SK-N-SH (cell line): ENCODE data around the gene SUCNR1. TPM values are rescaled to one million over a fixed set of nuclear protein-coding genes. Genes with fewer than 3 reads are reported as not detected.
A peak's percentile ranks its signal among the peaks of the same experiment; 100 is the strongest.

Experiments used
- CTCF ChIA-PET: fragments of 300-600, 350-600 bp; formaldehyde crosslinking; extraction: SDS; loops from one replicate; lab custom pipeline; 2021; lab: Yijun Ruan, JAX
- POLR2A ChIA-PET: fragments of 350-600 bp; sonication (Branson Sonifier 250); formaldehyde crosslinking; extraction: SDS; loops from one replicate; lab custom pipeline; 2020; ENCODE audit warnings: antibody characterized with exemption, inconsistent platforms; lab: Yijun Ruan, JAX
- DNase-seq: peaks from one replicate; pipeline ENCODE4 v3.0.0; 2012
- H2AFZ ChIP-seq: fragments of 200-600 bp; sonication (generic); 2 replicates; pipeline ENCODE4 v1.8.1; 2016; ENCODE audit warnings: antibody characterized with exemption, mild to moderate bottlenecking, low read depth
- H3F3A ChIP-seq: fragments of 200-600 bp; sonication (generic); replicated peaks from 2 replicates; pipeline ENCODE3; 2016; ENCODE audit warnings: antibody characterized with exemption, mild to moderate bottlenecking; ENCODE audit not compliant: insufficient read depth
- H3K27ac ChIP-seq, 2 experiments: fragments of 200-500 bp in 1 of 2; fragments of 200-600 bp in 1 of 2; sonication (Bioruptor generic) in 1 of 2; sonication (generic), shearing (Covaris generic) in 1 of 2; 2 replicates each; pipeline versions ENCODE4 v1.5.1 to v1.6.1; 2014 to 2016; ENCODE audit warnings: low read depth in 2 of 2, inconsistent platforms in 1 of 2, low read length in 1 of 2, mild to moderate bottlenecking in 1 of 2, mixed read lengths in 1 of 2
- H3K27me3 ChIP-seq: fragments of 200-600 bp; sonication (generic), shearing (Covaris generic); 2 replicates; pipeline ENCODE4 v1.6.1; 2016; ENCODE audit warnings: mixed run types; ENCODE audit not compliant: insufficient read depth
- H3K36me3 ChIP-seq, 2 experiments: fragments of 200-500 bp in 1 of 2; fragments of 200-600 bp in 1 of 2; sonication (Bioruptor generic) in 1 of 2; sonication (generic) in 1 of 2; replicated peaks in 1 of 2; 2 replicates each; pipeline versions ENCODE3 to v1.5.1; 2014 to 2016; ENCODE audit warnings: low read length in 1 of 2, mild to moderate bottlenecking in 1 of 2; ENCODE audit not compliant: insufficient read depth in 2 of 2, control insufficient read depth in 1 of 2
- H3K4me1 ChIP-seq, 2 experiments: fragments of 200-500 bp in 1 of 2; fragments of 200-600 bp in 1 of 2; sonication (Bioruptor generic) in 1 of 2; sonication (generic), shearing (Covaris generic) in 1 of 2; 2 replicates each; pipeline versions ENCODE4 v1.5.1 to v1.6.1; 2014 to 2016; ENCODE audit warnings: low read depth in 1 of 2, low read length in 1 of 2, mixed run types in 1 of 2; ENCODE audit not compliant: insufficient read depth in 2 of 2, control insufficient read depth in 1 of 2
- H3K4me2 ChIP-seq: fragments of 200-600 bp; sonication (generic), shearing (Covaris generic); 2 replicates; pipeline ENCODE4 v1.6.1; 2017; ENCODE audit warnings: mixed run types
- H3K4me3 ChIP-seq, 2 experiments: fragments of 200-500 bp in 1 of 2; fragments of 200-600 bp in 1 of 2; sonication (Bioruptor generic) in 1 of 2; sonication (generic), shearing (Covaris generic) in 1 of 2; 2 replicates each; pipeline versions ENCODE4 v1.5.1 to v1.8.1; 2014 to 2016; ENCODE audit warnings: low read depth in 2 of 2, inconsistent platforms in 1 of 2, low read length in 1 of 2, mild to moderate bottlenecking in 1 of 2, mixed read lengths in 1 of 2, moderate library complexity in 1 of 2
- H3K79me2 ChIP-seq: fragments of 200-600 bp; sonication (generic); 2 replicates; pipeline ENCODE4 v1.8.1; 2017; ENCODE audit warnings: mild to moderate bottlenecking; ENCODE audit not compliant: insufficient read depth
- H3K9ac ChIP-seq: fragments of 200-600 bp; sonication (generic); 2 replicates; pipeline ENCODE4 v1.6.1; 2017; ENCODE audit warnings: mixed run types
- H3K9me2 ChIP-seq: fragments of 200-600 bp; sonication (generic); 2 replicates; pipeline ENCODE4 v1.6.1; 2017; ENCODE audit warnings: mixed run types
- H3K9me3 ChIP-seq: fragments of 200-600 bp; sonication (generic); 2 replicates; pipeline ENCODE4 v1.6.1; 2017; ENCODE audit warnings: mixed run types, mild to moderate bottlenecking, moderate library complexity
- H4K20me1 ChIP-seq: fragments of 200-600 bp; sonication (generic); 2 replicates; pipeline ENCODE4 v1.6.1; 2017; ENCODE audit warnings: mild to moderate bottlenecking, mixed run types; ENCODE audit not compliant: insufficient read depth
- CHD2 ChIP-seq: fragments of 150-350 bp; IDR thresholded peaks from 2 replicates; pipeline ENCODE4 v1.6.1; 2018; ENCODE audit warnings: low read length; ENCODE audit not compliant: partially characterized antibody
- CTCF ChIP-seq: fragments of 200-600 bp; sonication (generic); IDR thresholded peaks from 2 replicates; pipeline ENCODE4 v1.6.1; 2017; ENCODE audit warnings: antibody characterized with exemption, mild to moderate bottlenecking, moderate library complexity
- FOSL2 ChIP-seq: IDR thresholded peaks from 2 replicates; pipeline ENCODE4 v1.4.0; 2012; ENCODE audit warnings: low read depth, mild to moderate bottlenecking, moderate library complexity, borderline replicate concordance
- FOXJ3 ChIP-seq: sonication (generic); formaldehyde crosslinking; IDR thresholded peaks from 2 replicates; pipeline ENCODE4 v1.5.1; 2020; ENCODE audit warnings: mild to moderate bottlenecking, missing genetic modification reagents
- FOXM1 ChIP-seq: IDR thresholded peaks from 2 replicates; pipeline ENCODE4 v1.4.0; 2012; ENCODE audit warnings: low read depth, mild to moderate bottlenecking
- GABPA ChIP-seq: IDR thresholded peaks from 2 replicates; pipeline ENCODE4 v1.4.0; 2012; ENCODE audit warnings: low read depth, mild to moderate bottlenecking
- GATA2 ChIP-seq: sonication (generic); formaldehyde crosslinking; IDR thresholded peaks from 2 replicates; pipeline ENCODE4 v1.5.0; 2020; ENCODE audit warnings: mild to moderate bottlenecking, missing genetic modification reagents
- JUND ChIP-seq: IDR thresholded peaks from 2 replicates; pipeline ENCODE4 v1.4.0; 2012
- MXI1 ChIP-seq: IDR thresholded peaks from 2 replicates; pipeline ENCODE4 v1.6.1; 2012; ENCODE audit warnings: mild to moderate bottlenecking, low read depth, low read length, improper control_type of control experiment
- NRF1 ChIP-seq: IDR thresholded peaks from 2 replicates; pipeline ENCODE4 v1.6.1; 2012; ENCODE audit warnings: low read depth, mild to moderate bottlenecking, low read length
- PBX3 ChIP-seq: IDR thresholded peaks from 2 replicates; pipeline ENCODE4; 2012
- POLR2AphosphoS5 ChIP-seq: IDR thresholded peaks from 2 replicates; pipeline ENCODE4 v1.6.1; 2012; ENCODE audit warnings: low read depth, low read length
- RCOR1 ChIP-seq: fragments of 150-350 bp; IDR thresholded peaks from 2 replicates; pipeline ENCODE4 v1.6.1; 2017; ENCODE audit warnings: antibody characterized with exemption, low read length
- REST ChIP-seq: IDR thresholded peaks from 2 replicates; pipeline ENCODE4 v1.6.1; 2012; ENCODE audit warnings: mild to moderate bottlenecking, low read depth, low read length, moderate library complexity
- RXRA ChIP-seq: IDR thresholded peaks from 2 replicates; pipeline ENCODE4 v1.4.0; 2012; ENCODE audit warnings: low read depth, mild to moderate bottlenecking, borderline replicate concordance
- SIN3A ChIP-seq: IDR thresholded peaks from 2 replicates; pipeline ENCODE4 v1.6.1; 2012; ENCODE audit warnings: low read depth, mild to moderate bottlenecking, low read length, moderate library complexity, borderline replicate concordance
- SMC3 ChIP-seq: IDR thresholded peaks from 2 replicates; pipeline ENCODE4 v1.6.1; 2012; ENCODE audit warnings: low read depth, low read length, improper control_type of control experiment
- TCF12 ChIP-seq: IDR thresholded peaks from 2 replicates; pipeline ENCODE4 v1.4.0; 2012
- TEAD4 ChIP-seq: IDR thresholded peaks from 2 replicates; pipeline ENCODE4 v1.4.0; 2012; ENCODE audit warnings: mild to moderate bottlenecking, borderline replicate concordance; ENCODE audit not compliant: insufficient read depth
- USF1 ChIP-seq: IDR thresholded peaks from 2 replicates; pipeline ENCODE4 v1.4.0; 2012; ENCODE audit warnings: low read depth, borderline replicate concordance
- USF2 ChIP-seq: fragments of 150-350 bp; IDR thresholded peaks from 2 replicates; pipeline ENCODE4 v1.6.1; 2017; ENCODE audit warnings: antibody characterized with exemption, low read length, low read depth, borderline replicate concordance
- WGBS: methylation state at CpG from one replicate; pipeline ENCODE4 v1.1.6; 2017; ENCODE audit warnings: low lambda C conversion rate; 5-methylcytosine and 5-hydroxymethylcytosine counted together
- polyA plus RNA-seq, 3 experiments: library from polyadenylated mRNA; depleted of rRNA; stranded (reverse); fragments of >200 nt; gene quantifications; 2 replicates each; pipeline ENCODE4 v1.2.3, GENCODE V29; 2012

Gene SUCNR1
- polyA plus RNA-seq, 1 of the 3 experiments (the other 2 are of a cell fraction) = 1.5 TPM

GRCh38 chr3:151916781-151917180 lies 43.3 kb downstream of the SUCNR1 start (continued):
- TF ChIP-seq GATA2 (no peak), TEAD4 (no peak), POLR2AphosphoS5 (no peak), JUND (no peak), RCOR1 (no peak)

GRCh38 chr3:151918253-151919029 lies 45.0 kb downstream of the SUCNR1 start:
- Histone ChIP-seq H3K27me3 (no peaks in the 10 kb centered on the region), H2AFZ (no peak overlapping the region), H3K27ac (peak overlapping the region; percentile 51 to 72), H4K20me1 (no peaks in the 10 kb centered on the region), H3K4me3 (no peak overlapping the region), H3K36me3 (peaks cover 0 to 17% of the 10 kb centered on the region in 2 experiments), H3K4me2 (no peak overlapping the region), H3K79me2 (peaks cover 88% of the 10 kb centered on the region), H3K9me3 (no peaks in the 10 kb centered on the region), H3K9me2 (no peaks in the 10 kb centered on the region), H3K4me1 (peaks cover 2 to 25% of the 10 kb centered on the region in 2 experiments; a peak in 2 of 4 replicates), H3F3A (peaks cover 29% of the 10 kb centered on the region), H3K9ac (no peak overlapping the region)
- ChIA-PET CTCF (interaction anchor here (0.7 to 1.4 kb wide), 4 partner anchors 114 to 639 kb away, joined by 3 read pairs; no protein-coding TSS in a partner anchor), POLR2A (no interaction called here)
- peak; percentile 12 for DNase-seq
- 22% methylated on average over 5 of the region's 5 CpGs for WGBS
- TF ChIP-seq SIN3A (no peak), RXRA (no peak), JUND (no peak), GABPA (no peak), SMC3 (peak; percentile 52), TCF12 (no peak), MXI1 (no peak), PBX3 (no peak), CHD2 (no peak), REST (no peak), CTCF (peak; percentile 80), FOXM1 (no peak), TEAD4 (no peak), USF2 (no peak), FOXJ3 (CRISPR knock-in tag) (no peak), USF1 (no peak), POLR2AphosphoS5 (no peak), NRF1 (no peak), FOSL2 (no peak)
